Stimulated activated naive CD4-positive, alpha-beta T cell treated with Interleukin-2 at 50 U/mL for 16 hours (primary cell): ENCODE measurements around the gene VSIG2.

ENCODE experiments used
- DNase-seq: peaks from one replicate; lab custom pipeline; 2025; lab: John Stamatoyannopoulos, UW

VSIG2 gene

DNA sequence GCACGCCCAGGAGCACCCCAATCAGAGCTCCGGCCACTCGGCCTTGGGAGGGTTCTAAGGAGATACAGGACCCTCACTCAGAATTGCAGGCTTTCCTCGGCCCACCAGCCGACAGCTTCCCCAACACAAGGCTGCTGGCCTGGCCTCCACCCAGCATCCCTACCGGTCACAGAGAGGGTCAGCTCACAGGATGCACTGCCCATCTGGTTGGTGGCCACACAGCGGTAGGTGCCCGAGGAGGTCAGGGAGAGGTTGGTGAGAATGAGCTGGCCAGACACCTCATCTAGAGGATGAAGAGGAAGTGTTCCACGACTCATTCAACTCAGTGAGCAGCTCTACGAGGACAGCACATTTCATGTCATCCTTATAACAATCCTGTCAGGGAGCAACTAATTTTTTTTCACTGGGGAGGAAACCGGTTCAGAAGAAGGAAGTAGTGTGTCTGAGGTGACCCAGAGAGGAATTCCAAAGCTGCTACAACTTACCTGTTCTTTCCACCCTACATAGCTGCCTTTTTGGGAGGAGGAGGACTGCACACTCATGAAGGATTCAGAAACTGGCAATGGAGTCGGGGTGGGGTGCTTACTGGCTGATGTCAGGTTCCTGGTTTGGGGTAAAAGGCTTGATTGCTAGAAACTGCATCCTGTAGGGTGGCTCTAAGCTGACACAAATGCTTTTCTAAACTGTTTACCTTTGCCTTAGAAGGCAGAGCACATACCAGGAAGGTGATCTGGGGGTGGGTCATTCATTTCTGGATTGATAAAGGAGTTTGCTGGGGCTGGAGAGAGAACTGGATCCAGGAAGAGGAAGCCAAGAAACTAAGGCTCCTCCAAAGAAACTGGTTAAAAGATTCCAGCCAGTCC lies 3.3 kb downstream of the VSIG2 start:
- no peak for DNase-seq

- DNase-seq, result no peak
Measured at GRCh38 chr11:124748100-124748418, 4.0 kb downstream of the VSIG2 start.

DNA sequence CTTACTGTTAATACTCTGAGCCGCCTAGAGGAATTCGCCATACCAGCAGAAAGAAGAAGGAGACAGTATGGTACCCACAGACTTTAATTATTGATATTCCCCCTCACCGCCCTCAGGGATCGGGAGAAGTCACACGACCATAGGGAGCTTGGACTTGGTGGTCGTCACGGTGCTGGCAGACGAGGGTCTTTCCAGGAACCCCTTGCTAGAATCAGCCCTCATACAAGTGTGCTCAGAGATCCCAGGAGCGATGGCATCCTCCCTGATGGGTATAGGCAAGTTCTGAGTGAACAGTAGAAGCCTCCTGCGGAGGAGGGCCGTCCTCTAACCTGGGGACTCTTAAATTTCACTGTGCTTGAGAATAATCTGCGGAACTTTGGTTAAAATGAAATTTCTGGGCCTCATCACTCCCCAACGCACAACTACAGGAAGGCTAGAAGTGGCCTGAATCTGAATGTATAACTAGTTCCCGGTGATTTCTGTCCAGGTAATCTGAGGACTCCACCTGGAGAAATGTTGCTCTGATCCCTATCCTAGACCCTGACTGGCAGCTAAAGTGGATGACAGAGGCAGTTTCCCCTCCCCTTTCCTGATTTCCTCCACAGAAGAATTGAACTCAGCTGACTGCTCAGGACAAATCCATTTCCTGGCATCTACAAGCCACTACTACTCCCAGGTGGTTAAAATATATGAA lies 4.5 kb downstream of the VSIG2 start:
- DNase-seq, result no peak

DNA sequence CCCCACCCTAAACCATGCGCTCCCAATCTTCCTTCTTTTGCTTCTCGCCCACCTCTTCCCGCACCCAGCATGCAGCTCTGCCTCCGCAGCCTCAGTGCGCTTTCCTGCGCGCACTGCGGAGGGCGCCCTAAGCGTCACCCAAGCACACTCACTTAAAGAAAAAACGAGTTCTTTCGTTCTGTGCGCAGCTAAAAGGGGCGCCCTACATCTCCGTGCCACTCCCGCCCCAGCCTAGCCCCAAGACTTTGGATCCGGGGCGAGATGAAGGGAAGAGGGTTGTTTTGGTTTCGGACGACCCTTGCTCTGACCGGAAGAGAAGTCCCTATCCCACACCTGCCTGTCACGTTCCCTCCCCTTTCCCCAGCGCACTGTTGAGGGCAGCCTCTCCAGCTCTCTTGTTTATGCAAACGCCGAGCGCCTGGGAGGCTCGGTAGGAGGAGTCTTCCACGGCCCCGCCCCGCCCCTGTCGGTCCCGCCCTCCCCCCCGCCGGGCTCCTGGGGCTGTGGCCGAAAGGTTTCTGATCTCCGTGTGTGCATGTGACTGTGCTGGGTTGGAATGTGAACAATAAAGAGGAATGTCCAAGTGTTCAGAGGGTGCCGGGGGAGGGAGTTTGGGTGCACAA lies 5.3 kb downstream of the VSIG2 start:
- DNase-seq, result peak; percentile 77

DNA sequence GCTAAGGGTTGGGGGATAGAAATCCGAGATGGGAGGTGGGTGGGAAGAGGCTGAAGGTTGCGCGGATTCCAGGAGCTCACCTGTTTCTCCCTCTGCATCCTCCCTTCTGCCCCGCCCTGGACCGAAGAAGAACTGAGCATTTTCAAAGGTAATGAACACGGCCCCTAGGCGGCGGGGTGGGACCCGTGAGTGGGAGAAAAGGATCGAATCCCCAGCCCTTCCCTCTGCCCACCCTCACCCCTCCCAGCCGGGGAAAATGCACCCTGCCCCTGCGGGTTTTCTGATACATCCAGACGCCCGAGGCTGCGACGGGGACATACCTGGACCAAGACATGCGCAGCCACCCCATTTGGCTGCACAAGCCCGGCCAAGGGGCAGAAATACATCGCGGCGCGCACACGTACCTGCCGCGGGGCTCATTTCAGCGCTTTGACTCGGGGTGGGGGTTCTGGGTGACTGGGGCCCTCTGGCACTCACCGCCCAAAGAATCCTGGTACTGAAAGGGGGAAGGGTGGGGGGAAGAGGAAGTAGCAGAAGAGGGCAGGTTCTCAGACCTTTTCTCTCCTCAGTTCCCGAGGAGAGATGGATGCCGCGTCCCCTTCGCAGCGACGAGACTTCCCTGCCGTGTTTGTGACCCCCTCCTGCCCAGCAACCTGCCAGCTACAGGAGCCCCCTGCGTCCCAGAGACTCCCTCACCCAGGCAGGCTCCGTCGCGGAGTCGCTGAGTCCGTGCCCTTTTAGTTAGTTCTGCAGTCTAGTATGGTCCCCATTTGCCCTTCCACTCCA lies 6.0 kb downstream of the VSIG2 start:
- DNase-seq, result peak; percentile 11

- no peak for DNase-seq
Measured at GRCh38 chr11:124745270-124745834, 6.7 kb downstream of the VSIG2 start.

- no peak for DNase-seq
Measured at GRCh38 chr11:124743050-124743449, 9.0 kb downstream of the VSIG2 start.

- DNase-seq, result no peak
Measured at GRCh38 chr11:124742555-124742954, 9.5 kb downstream of the VSIG2 start.

DNA sequence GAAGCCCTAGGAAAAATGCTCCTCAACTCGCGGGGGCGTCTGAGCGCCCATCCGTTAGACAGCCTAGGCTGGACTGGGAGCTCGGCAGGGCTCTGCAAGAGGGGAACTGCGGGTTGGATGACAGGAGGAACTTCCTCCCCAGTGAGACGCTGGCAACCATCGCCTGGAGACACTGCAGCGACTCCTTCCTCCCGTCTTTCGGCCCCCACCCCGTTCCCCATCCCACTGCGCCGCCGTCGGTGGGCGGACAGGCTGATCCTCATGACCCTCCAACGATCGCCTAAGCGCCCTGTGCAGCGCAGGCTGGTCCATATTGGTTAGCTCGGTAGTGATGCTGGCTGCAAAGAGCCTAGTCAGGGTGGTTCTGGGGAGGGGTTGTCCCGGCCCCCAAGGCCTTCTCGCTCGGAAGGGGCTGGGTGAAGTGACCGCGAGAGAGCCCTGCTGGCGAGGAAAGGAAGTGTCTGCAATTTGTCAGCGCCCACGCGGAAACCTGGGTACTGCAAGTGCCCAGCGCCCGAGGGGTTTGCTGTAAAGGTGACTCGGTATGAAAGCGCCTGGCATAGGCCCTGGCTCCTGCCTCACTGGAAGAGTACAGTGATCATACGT lies 11.7 kb downstream of the VSIG2 start:
- peak; percentile 47 for DNase-seq

DNA sequence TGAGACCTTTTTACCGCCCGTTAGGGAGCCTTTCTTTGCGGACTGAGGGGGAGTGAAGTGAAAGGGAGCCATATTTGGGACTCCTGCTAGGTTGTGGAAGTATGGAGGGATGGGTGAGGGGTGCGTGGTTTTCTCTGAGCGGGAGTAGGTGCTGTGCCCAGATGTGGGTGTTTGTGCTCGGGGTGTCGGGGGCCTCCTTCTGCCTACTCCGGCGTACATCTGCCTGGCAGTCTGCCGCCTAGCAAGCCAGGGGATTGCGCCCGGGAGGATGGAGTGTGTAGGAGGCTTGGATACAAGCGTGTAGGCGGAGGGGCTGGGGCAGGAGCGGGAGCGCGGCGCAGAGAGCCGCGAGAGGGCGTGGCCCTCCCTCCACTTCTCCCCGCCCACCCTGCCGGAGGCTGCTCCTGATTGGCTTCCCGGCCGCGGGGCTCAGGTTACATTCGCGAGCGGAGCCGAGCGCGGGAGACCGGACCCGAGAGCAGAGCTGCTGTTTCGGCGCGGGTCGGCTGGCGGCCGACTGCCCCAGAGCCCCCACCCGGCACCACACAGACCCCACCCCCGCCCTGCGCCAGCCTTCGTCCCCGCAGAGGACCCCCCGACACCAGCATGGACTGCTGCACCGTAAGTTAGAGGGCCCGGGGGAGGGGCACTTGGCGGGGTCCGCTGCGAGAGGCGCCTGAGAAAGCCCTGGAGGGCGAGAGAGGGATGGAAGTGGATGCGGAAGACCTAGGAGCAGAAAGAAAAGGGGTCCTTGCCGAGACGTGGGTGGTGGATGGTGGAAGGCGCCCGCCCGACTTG lies 12.4 kb downstream of the VSIG2 start, which contains the start of gene NRGN:
Gene NRGN (plus strand): TSS at position 464 of the 798 bp plus-strand sequence. CDS start 143 bp downstream, at position 607.
- peak; percentile 76 for DNase-seq

GRCh38 chr11:124738713-124739478 lies 13.2 kb downstream of the VSIG2 start:
- no peak for DNase-seq

- DNase-seq, result no peak
Measured at GRCh38 chr11:124737638-124738305, 14.3 kb downstream of the VSIG2 start.

GRCh38 chr11:124736736-124737135 lies 15.3 kb downstream of the VSIG2 start:
- no peak for DNase-seq

- no peak for DNase-seq
Measured at GRCh38 chr11:124732230-124732629, 19.8 kb downstream of the VSIG2 start.

GRCh38 chr11:124729571-124729970 lies 22.5 kb downstream of the VSIG2 start:
- no peak for DNase-seq

GRCh38 chr11:124728134-124728533 lies 23.9 kb downstream of the VSIG2 start:
- no peak for DNase-seq

DNA sequence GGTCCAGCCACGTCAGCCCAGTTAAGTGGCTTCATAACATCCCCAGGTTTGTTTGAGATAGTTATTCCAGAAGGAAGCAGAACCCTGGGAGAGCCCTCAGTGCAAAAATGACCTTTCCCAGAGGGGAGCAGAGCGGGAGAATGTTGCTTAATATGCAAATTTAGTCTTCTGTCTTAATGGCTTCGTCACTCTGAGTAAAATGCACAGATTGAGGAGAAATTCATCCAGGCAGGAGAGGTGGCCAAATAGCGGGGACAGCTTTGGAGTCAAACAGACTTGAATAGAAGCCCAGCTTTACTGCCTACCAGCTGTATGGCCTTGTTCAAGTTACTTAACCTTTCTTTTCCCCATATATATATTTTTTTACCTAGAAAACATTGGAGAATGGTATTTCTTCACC lies 24.6 kb downstream of the VSIG2 start:
- DNase-seq, result no peak

GRCh38 chr11:124725719-124726105 lies 26.3 kb downstream of the VSIG2 start:
- DNase-seq, result no peak
